HG02571 (cell line): Measurements from ENCODE around the gene P4HA3.
"Not testable (repeated sequence)": the region's sequence is repeated elsewhere in the genome, so short reads cannot be mapped to it uniquely, and the experiment has no call there.

ENCODE experiments used
- ATAC-seq: cut with Tn5 transposase; IDR thresholded peaks from one replicate; pipeline ENCODE4 v1.9.1; 2021; ENCODE audit warnings: mild to moderate bottlenecking, moderate library complexity; ENCODE audit not compliant: unreplicated experiment

Gene P4HA3

GRCh38 chr11:74311352-74311926, at the start of gene P4HA3:
TSS of gene P4HA3 (minus strand) at chr11:74311640. CDS start at chr11:74311611, 29 bp downstream.
- no peak for ATAC-seq

DNA sequence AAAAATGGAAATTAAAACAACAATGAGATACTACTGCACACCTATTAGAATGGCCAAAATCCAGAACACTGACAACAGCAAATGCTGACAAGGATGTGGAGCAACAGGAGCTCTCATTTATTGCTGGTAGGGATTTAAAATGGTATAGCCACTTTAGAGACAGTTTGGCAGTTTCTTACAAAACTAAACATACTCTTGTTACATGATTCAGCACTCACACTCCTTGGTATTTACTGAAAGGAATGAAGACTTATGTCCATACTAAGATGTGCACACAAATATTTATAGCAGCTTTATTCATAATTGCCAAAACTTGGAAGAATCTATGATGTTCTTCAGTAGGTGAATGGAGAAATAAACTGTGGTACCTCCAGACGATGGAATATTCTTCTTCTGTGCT, 46.0 kb upstream of the P4HA3 start:
- ATAC-seq = no peak

DNA sequence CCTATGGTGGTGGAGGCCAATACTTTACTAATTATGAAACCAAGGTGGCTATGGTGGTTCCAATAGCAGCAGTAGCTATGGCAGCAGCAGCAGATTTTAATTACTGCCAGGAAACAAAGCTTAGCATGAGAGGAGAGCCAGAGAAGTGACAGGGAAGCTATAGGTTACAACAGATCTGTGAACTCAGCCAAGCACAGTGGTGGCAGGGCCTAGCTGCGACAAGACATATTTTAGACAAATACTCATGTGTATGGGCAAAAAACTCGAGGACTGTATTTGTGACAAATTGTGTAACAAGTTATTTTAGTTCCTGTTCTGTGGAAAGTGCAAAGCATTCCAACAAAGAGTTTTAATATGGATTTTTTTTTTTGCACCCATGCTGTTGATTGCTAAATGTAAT, 44.2 kb upstream of the P4HA3 start:
- ATAC-seq = no peak

- ATAC-seq = no peak
These were observed 42.6 kb upstream of the P4HA3 start for GRCh38 chr11:74354036-74354435.

- no peak for ATAC-seq
These were observed 35.9 kb upstream of the P4HA3 start for GRCh38 chr11:74347381-74347780.

DNA sequence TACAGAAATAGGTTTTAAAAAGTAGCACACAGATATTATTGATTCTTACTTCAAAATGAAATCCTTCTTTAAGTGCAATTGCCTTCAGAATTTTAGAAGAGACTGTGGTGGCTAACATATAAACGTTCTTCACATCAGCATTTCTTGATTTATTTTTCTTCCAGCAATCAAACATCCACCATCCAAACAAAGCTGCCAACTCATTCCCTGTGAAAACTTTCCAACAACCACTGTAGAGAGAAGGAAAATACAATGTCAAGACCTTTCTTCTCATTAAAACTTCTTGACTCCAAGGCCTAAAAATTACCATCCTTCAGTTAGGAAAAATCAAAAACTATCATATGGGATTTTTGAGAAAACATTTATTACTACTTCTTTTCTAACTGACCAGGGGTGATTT, 34.0 kb upstream of the P4HA3 start:
- no peak for ATAC-seq

GRCh38 chr11:74341921-74342320, 30.5 kb upstream of the P4HA3 start:
- ATAC-seq = no peak

- no peak for ATAC-seq
These were observed 28.2 kb upstream of the P4HA3 start for GRCh38 chr11:74339619-74340018.

GRCh38 chr11:74338963-74339362, 27.5 kb upstream of the P4HA3 start:
- no peak for ATAC-seq

GRCh38 chr11:74333193-74333592, 21.8 kb upstream of the P4HA3 start:
- ATAC-seq = no peak

DNA sequence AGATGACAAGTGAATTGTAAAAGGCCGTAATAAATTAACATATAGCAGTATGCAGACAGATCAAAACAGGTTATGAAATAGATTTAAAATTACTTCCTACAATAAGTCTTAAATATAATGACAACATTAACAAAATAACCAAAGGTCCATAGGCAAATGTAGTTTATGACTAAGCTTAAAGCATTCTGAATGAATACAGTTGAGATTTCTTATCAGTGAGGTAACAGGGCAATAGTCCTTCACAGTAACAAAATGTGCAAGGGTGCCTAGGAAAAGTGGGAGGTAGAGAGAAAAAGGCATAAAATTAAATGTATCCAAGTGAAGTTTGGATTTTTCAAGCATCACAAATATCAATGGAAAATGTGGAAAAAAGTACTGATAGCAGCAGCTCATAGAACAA, 20.9 kb upstream of the P4HA3 start:
- no peak for ATAC-seq

DNA sequence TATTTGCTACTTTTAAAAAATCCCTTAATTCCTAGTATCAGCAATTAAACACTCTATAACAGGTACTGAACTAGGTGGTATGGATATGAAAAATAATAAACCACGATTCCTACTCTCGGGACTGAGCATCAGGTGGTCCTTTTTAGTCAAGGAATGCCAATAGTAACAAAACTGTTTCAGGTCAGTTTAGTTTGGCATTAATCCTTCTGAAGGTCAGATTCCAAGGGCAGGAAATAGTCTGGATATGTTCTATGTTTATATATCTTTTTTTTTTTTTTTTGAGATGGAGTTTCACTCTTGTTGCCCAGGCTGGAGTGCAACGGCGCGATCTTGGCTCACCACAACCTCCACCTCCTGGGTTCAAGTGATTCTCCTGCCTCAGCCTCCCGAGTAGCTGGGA, 19.6 kb upstream of the P4HA3 start:
- ATAC-seq = not testable (repeated sequence)

DNA sequence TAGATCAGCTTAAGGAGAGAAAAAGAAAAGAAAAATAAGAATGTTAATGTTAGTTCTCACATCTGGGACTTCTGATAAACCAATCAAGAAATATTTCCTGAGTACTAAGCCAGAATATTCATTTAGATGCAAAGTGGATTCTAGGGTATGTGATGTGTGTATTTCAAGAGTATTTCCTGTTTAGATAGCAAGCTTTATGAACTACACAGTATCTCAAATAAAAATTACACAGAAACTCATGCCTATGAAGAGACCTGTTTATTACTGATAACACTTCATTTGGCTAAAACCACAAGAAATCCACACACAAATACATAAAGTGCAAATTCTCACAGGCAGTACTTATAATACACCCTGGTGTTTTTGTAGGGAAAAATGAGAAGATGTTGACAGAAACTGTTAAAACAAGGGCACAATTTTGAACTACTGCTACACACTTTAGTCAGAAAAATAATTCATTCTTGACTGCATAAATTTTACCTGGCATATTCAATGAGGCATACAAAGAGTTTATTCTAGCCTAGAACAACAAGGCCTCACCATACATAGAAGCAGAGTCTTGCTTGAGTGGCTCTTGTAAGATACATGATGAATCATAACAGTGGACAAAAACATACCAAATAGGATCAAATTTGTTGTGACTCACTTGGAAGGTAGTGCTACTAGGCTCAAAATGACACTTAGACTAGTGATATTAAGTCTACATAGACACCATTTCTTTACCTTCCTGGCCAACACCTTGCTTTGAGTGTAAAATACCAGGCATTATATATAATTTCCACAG, 18.8 kb upstream of the P4HA3 start:
- no peak for ATAC-seq

GRCh38 chr11:74327076-74327475, 15.6 kb upstream of the P4HA3 start:
- ATAC-seq = no peak

DNA sequence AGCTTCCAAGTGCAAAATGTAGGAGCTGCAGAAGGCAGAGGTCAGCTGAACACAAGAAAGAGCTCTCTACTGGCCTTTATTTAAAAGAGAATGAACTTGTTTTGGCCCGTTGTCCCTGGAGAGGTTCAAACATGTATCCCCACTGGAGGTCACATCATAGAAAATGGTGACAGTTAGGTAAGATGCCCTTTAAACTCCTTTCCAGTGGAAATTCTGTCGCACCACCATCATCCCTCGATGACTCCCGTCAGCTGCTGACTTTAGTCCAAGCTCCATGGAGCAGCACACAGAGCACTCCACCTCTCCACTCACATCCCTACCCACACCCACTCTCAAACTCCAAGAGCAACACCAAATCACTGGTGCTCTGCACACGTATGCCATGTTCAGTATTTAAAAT, 15.2 kb upstream of the P4HA3 start:
- no peak for ATAC-seq

DNA sequence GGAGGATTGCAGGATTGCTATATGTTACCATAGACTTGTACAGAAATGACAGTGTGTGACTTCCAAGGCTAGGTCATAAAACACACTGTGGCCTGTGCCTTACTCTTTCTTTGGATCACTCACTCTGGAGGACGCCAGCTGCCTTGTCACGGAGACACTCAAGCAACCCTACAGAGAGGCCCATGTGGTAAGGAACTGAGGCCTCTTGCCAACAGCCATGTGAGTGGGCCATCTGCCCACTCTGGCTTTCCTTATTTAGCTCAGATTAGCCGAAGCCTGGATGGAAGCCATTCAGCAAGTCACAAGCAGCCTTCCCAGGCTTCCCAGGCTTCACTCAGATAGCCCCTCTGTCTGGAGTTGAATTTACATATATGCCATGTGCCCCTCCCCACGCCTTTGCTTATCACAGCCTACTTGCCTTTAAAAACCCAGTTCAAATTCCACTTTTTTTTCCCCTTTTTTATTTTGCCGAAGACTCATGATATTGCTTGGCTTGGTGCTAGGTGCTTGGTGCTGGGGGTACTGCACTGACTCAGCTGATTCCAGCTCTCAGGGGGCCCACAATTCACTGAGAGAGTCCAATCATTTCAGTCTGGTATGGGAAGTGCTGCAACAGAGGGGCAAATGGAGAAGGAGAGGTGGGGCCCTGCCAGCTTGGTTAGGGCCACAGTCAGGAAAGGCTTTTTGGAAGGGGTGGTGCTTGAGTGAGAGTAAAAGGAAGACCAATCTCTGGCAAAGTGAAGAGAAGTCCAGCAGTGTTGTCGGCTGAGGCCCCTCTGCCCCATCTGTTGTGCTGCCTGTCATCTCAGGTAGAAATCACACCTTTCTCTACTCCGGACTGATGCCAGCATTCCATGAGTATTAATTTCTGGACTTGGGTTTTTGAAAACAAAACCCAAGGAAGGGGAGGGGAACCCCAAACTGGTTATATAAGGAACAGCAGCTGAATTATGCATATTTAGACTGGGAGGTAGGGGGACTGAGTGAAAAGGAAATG, 14.5 kb upstream of the P4HA3 start:
- ATAC-seq = no peak

GRCh38 chr11:74322667-74323066, 11.2 kb upstream of the P4HA3 start:
- ATAC-seq = no peak

- no peak for ATAC-seq
These were observed 10.2 kb upstream of the P4HA3 start for GRCh38 chr11:74321487-74322188.

DNA sequence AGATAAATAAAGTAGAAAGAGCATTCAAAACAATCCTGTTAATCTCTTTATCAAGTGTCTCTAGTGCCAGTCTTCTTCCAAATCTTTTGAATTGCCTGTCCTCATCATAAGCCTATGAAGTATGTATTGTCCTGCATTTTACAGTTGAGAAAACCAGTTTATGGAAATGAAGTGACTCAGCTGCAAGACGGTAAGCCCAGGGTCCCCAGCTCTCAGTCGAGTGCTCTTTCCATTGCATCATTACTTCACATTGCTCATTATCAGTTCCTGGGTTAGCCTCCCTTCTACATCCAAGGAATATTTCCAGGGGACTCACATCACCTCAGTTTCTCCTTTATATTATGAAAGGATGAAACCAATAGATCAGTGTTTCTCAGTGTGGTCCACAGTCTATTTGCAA, 9.1 kb upstream of the P4HA3 start:
- ATAC-seq = no peak

DNA sequence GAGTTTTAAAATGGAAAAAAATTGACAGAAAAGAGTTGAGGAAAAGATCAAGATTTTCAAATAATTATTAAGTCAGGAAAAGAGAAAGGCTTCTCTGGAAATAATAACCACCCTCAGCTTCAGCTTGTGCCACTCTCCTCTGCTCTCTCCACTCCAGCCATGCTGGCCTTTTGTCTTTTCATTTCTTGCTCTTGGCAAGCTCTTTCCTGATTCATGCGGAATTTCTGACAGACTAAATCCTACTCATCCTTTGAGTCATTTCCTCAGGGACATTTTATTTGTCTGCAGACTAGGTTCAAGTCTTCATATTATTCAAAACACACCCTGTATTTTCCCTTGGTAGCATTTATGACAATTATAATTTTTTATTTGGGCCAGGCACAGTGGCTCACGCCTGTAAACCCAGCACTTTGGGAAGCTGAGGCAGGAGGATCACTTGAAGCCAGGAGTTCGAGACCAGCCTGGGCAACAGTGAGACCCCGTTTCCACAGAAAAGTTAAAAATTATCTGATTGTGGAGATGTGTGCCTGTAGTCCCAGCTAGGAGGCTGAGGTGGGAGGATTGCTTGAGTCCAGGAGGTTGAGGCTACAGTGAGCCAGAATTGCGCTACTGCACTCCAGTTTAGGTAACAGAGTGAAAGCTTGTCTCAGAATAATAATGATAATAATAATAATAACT, 7.8 kb upstream of the P4HA3 start:
- no peak for ATAC-seq
